Central memory CD8-positive, alpha-beta T cell (primary cell): Measurements from ENCODE around the gene FBH1.

Experiments
- ATAC-seq: fragments of 150-1000 bp; cut with Tn5 transposase; replicated peaks from 2 replicates; pipeline ENCODE4 v1.10.0; 2022; ENCODE audit warnings: mild to moderate bottlenecking, moderate FRiP score, moderate number of reproducible peaks; ENCODE audit not compliant: poor library complexity, severe bottlenecking; ENCODE audit errors: extremely low read depth
- DNase-seq, 2 donors: peaks; one replicate each; pipeline ENCODE4 v3.0.0; 2021; ENCODE audit warnings: low spot score in 2 of 2
- H3K27ac Mint-ChIP-seq: one replicate; pipeline ENCODE4 v1.8.0; 2022; ENCODE audit warnings: low read depth, mild to moderate bottlenecking, moderate library complexity, mixed read lengths
- H3K27me3 Mint-ChIP-seq: one replicate; pipeline ENCODE4 v1.8.0; 2022; ENCODE audit warnings: mixed read lengths
- H3K36me3 Mint-ChIP-seq: one replicate; pipeline ENCODE4 v1.8.0; 2022; ENCODE audit warnings: mild to moderate bottlenecking, moderate library complexity, mixed read lengths; ENCODE audit not compliant: insufficient read depth
- H3K4me1 Mint-ChIP-seq: one replicate; pipeline ENCODE4 v1.8.0; 2022; ENCODE audit warnings: mixed read lengths
- H3K4me3 Mint-ChIP-seq: one replicate; pipeline ENCODE4 v1.8.0; 2022; ENCODE audit warnings: mild to moderate bottlenecking, moderate library complexity, mixed read lengths
- H3K9me3 Mint-ChIP-seq: one replicate; pipeline ENCODE4 v1.8.0; 2022; ENCODE audit warnings: mixed read lengths

FBH1 gene

GRCh38 chr10:5971315-5971832 lies 81.3 kb downstream of the FBH1 start:
- H3K4me3 Mint-ChIP-seq = peak overlapping the region; percentile 33
- peak overlapping the region; percentile 19 for H3K27ac Mint-ChIP-seq
- no peaks in the 10 kb centered on the region for H3K9me3 Mint-ChIP-seq

GRCh38 chr10:5971886-5972285 lies 81.8 kb downstream of the FBH1 start:
- peaks cover 6% of the 10 kb centered on the region for H3K36me3 Mint-ChIP-seq
- peak overlapping the region; percentile 19 for H3K27ac Mint-ChIP-seq
- no peaks in the 10 kb centered on the region for H3K9me3 Mint-ChIP-seq
- ATAC-seq (no peak), DNase-seq (no peak)
- H3K4me3 Mint-ChIP-seq = peak overlapping the region; percentile 33
- no peaks in the 10 kb centered on the region for H3K27me3 Mint-ChIP-seq
- peaks cover 35% of the 10 kb centered on the region for H3K4me1 Mint-ChIP-seq

More at GRCh38 chr10:5971315-5971832, 81.3 kb downstream of the FBH1 start:
- DNase-seq = no peak
- ATAC-seq = no peak
- Mint-ChIP-seq H3K4me1 (peaks cover 31% of the 10 kb centered on the region), H3K36me3 (peaks cover 6% of the 10 kb centered on the region), H3K27me3 (no peaks in the 10 kb centered on the region)

GRCh38 chr10:5973069-5973468 lies 83.0 kb downstream of the FBH1 start:
- peaks cover 36% of the 10 kb centered on the region for H3K4me1 Mint-ChIP-seq
- ATAC-seq (no peak), DNase-seq (no peak)
- H3K9me3 Mint-ChIP-seq = no peaks in the 10 kb centered on the region
- H3K4me3 Mint-ChIP-seq = no peak overlapping the region
- no peaks in the 10 kb centered on the region for H3K27me3 Mint-ChIP-seq
- peaks cover 8% of the 10 kb centered on the region for H3K36me3 Mint-ChIP-seq
- no peak overlapping the region for H3K27ac Mint-ChIP-seq

- H3K4me3 Mint-ChIP-seq = peak overlapping the region; percentile 92
- H3K4me1 Mint-ChIP-seq = peaks cover 45% of the 10 kb centered on the region
- H3K27ac Mint-ChIP-seq = peak overlapping the region; percentile 89
- peaks cover 1% of the 10 kb centered on the region for H3K36me3 Mint-ChIP-seq
- no peaks in the 10 kb centered on the region for H3K27me3 Mint-ChIP-seq
- peak; percentile 55 for ATAC-seq
- peak; percentile 25 to 46 for DNase-seq
- H3K9me3 Mint-ChIP-seq = no peaks in the 10 kb centered on the region
These were observed 85.8 kb downstream of the FBH1 start for GRCh38 chr10:5975641-5976473.

- peak; percentile 16 for ATAC-seq
These were observed 86.7 kb downstream of the FBH1 start for GRCh38 chr10:5976512-5977470.

GRCh38 chr10:5977471-5978229 lies 87.6 kb downstream of the FBH1 start, which contains the start of gene IL15RA:
IL15RA (minus strand) TSS chr10:5977543; CDS start chr10:5977492, 51 bp downstream.
- Mint-ChIP-seq H3K9me3 (no peaks in the 10 kb centered on the region), H3K36me3 (peaks cover 1% of the 10 kb centered on the region), H3K4me3 (peak within 1 kb of the TSS; percentile 92), H3K27me3 (no peaks in the 10 kb centered on the region), H3K27ac (peak within 1 kb of the TSS; percentile 89), H3K4me1 (peaks cover 31% of the 10 kb centered on the region)
- DNase-seq (peak; percentile 59 to 69), ATAC-seq (peak; percentile 85)

More at GRCh38 chr10:5976512-5977470, 86.7 kb downstream of the FBH1 start:
- H3K27ac Mint-ChIP-seq = peak overlapping the region; percentile 89
- no peaks in the 10 kb centered on the region for H3K9me3 Mint-ChIP-seq
- H3K4me1 Mint-ChIP-seq = peaks cover 36% of the 10 kb centered on the region
- no peak for DNase-seq
- H3K4me3 Mint-ChIP-seq = peak overlapping the region; percentile 92
- H3K36me3 Mint-ChIP-seq = peaks cover 1% of the 10 kb centered on the region
- H3K27me3 Mint-ChIP-seq = no peaks in the 10 kb centered on the region

- peaks cover 31% of the 10 kb centered on the region for H3K4me1 Mint-ChIP-seq
- no peak for DNase-seq
- no peak for ATAC-seq
These were observed 88.1 kb downstream of the FBH1 start for GRCh38 chr10:5978230-5978489.

GRCh38 chr10:5981529-5981928 lies 91.5 kb downstream of the FBH1 start:
- Mint-ChIP-seq H3K27me3 (no peaks in the 10 kb centered on the region), H3K27ac (no peak overlapping the region), H3K9me3 (no peaks in the 10 kb centered on the region), H3K36me3 (peaks cover 3% of the 10 kb centered on the region), H3K4me3 (no peak overlapping the region), H3K4me1 (peaks cover 13% of the 10 kb centered on the region)
- DNase-seq = no peak
- ATAC-seq = no peak

More at GRCh38 chr10:5978230-5978489, 88.1 kb downstream of the FBH1 start:
- Mint-ChIP-seq H3K27me3 (no peaks in the 10 kb centered on the region), H3K9me3 (no peaks in the 10 kb centered on the region), H3K36me3 (peaks cover 2% of the 10 kb centered on the region), H3K4me3 (peak overlapping the region; percentile 92), H3K27ac (peak overlapping the region; percentile 62)

GRCh38 chr10:5983774-5984173 lies 93.7 kb downstream of the FBH1 start:
- H3K4me1 Mint-ChIP-seq = peaks cover 12% of the 10 kb centered on the region
- DNase-seq (no peak), ATAC-seq (no peak)
- no peak overlapping the region for H3K4me3 Mint-ChIP-seq
- H3K27me3 Mint-ChIP-seq = no peaks in the 10 kb centered on the region
- H3K27ac Mint-ChIP-seq = no peak overlapping the region
- H3K9me3 Mint-ChIP-seq = no peaks in the 10 kb centered on the region
- H3K36me3 Mint-ChIP-seq = peaks cover 2% of the 10 kb centered on the region

- no peak for ATAC-seq
- no peak overlapping the region for H3K27ac Mint-ChIP-seq
- H3K4me3 Mint-ChIP-seq = no peak overlapping the region
- H3K36me3 Mint-ChIP-seq = peaks cover 2% of the 10 kb centered on the region
- DNase-seq = no peak
- H3K9me3 Mint-ChIP-seq = no peaks in the 10 kb centered on the region
- H3K27me3 Mint-ChIP-seq = no peaks in the 10 kb centered on the region
- H3K4me1 Mint-ChIP-seq = peaks cover 12% of the 10 kb centered on the region
These were observed 95.0 kb downstream of the FBH1 start for GRCh38 chr10:5985029-5985428.
